ENCODE data around the gene ISM1. TPM values are rescaled to one million over a fixed set of nuclear protein-coding genes. Genes with fewer than 3 reads are reported as not detected.

ISM1 gene
- 1 to 10 TPM in 1 of 2 donors, under 1 TPM in 1; 0.45 to 2.2 TPM for total RNA-seq

- TF ChIP-seq POLR2A (IDR thresholded peaks at IDR 0.05) (no peak), POLR2AphosphoS5 (IDR thresholded peaks at IDR 0.05) (no peak), CTCF (IDR thresholded peaks at IDR 0.05) (no peak)
- 0% methylated on average over 26 of the region's 39 CpGs for WGBS
- intact Hi-C loops (cut with DNase I): no loop called here
- DNase-seq (ENCODE audit: low spot score): no peak
- Histone ChIP-seq H3K36me3 (no peaks in the 10 kb centered on the region), H3K27me3 (replicated peaks; ENCODE audit: insufficient read depth) (peaks cover 2% of the 10 kb centered on the region), H3K27ac (no peak within 1 kb of the TSS), H3K9me3 (no peaks in the 10 kb centered on the region), H3K4me1 (replicated peaks) (peaks cover 4% of the 10 kb centered on the region), H3K4me3 (peak within 1 kb of the TSS; percentile 38 to 40)
Measured at GRCh38 chr20:13220904-13221297, at the start of gene ISM1. Gene ISM1, plus strand, starts transcription at chr20:13221274. Its CDS starts 503 bp downstream, at chr20:13221777.

- no peaks in the 10 kb centered on the region for H3K9me3 ChIP-seq
- H3K4me3 ChIP-seq: no peak overlapping the region
- 94% methylated on average over 2 of the region's 2 CpGs for WGBS
- no peak overlapping the region for H3K27ac ChIP-seq
- H3K4me1 ChIP-seq (replicated peaks): no peaks in the 10 kb centered on the region
- H3K27me3 ChIP-seq (replicated peaks; ENCODE audit: insufficient read depth): no peaks in the 10 kb centered on the region
- TF ChIP-seq POLR2A (IDR thresholded peaks at IDR 0.05) (no peak), POLR2AphosphoS5 (IDR thresholded peaks at IDR 0.05) (no peak), CTCF (IDR thresholded peaks at IDR 0.05) (no peak)
- no peak for DNase-seq (ENCODE audit: low spot score)
- no peaks in the 10 kb centered on the region for H3K36me3 ChIP-seq
- intact Hi-C loops (cut with DNase I): no loop called here
Measured at GRCh38 chr20:13173201-13173600, 47.9 kb upstream of the ISM1 start.

GRCh38 chr20:13174402-13174801, 46.7 kb upstream of the ISM1 start:
- no peaks in the 10 kb centered on the region for H3K27me3 ChIP-seq (replicated peaks; ENCODE audit: insufficient read depth)
- no peak overlapping the region for H3K27ac ChIP-seq
- no peak for DNase-seq (ENCODE audit: low spot score)
- intact Hi-C loops (cut with DNase I): no loop called here
- TF ChIP-seq CTCF (IDR thresholded peaks at IDR 0.05) (no peak), POLR2A (IDR thresholded peaks at IDR 0.05) (no peak), POLR2AphosphoS5 (IDR thresholded peaks at IDR 0.05) (no peak)
- no peaks in the 10 kb centered on the region for H3K36me3 ChIP-seq
- H3K4me1 ChIP-seq (replicated peaks): no peaks in the 10 kb centered on the region
- no peak overlapping the region for H3K4me3 ChIP-seq
- 94% methylated on average over 9 of the region's 9 CpGs for WGBS
- no peaks in the 10 kb centered on the region for H3K9me3 ChIP-seq

- H3K27ac ChIP-seq: no peak overlapping the region
- H3K4me1 ChIP-seq (replicated peaks): no peaks in the 10 kb centered on the region
- no peak overlapping the region for H3K4me3 ChIP-seq
- no peak for TF ChIP-seq CTCF (IDR thresholded peaks at IDR 0.05)
- no peak for TF ChIP-seq POLR2AphosphoS5 (IDR thresholded peaks at IDR 0.05)
- no peak for TF ChIP-seq POLR2A (IDR thresholded peaks at IDR 0.05)
- H3K27me3 ChIP-seq (replicated peaks; ENCODE audit: insufficient read depth): no peaks in the 10 kb centered on the region
- H3K9me3 ChIP-seq: no peaks in the 10 kb centered on the region
- DNase-seq (ENCODE audit: low spot score): no peak
- intact Hi-C loops (cut with DNase I): no loop called here
- no peaks in the 10 kb centered on the region for H3K36me3 ChIP-seq
- WGBS: 64% methylated on average over 7 of the region's 7 CpGs
Measured at GRCh38 chr20:13180986-13181889, 39.8 kb upstream of the ISM1 start.

- TF ChIP-seq POLR2AphosphoS5 (IDR thresholded peaks at IDR 0.05) (no peak), POLR2A (IDR thresholded peaks at IDR 0.05) (no peak), CTCF (IDR thresholded peaks at IDR 0.05) (no peak)
- H3K9me3 ChIP-seq: no peaks in the 10 kb centered on the region
- intact Hi-C loops (cut with DNase I): no loop called here
- H3K4me1 ChIP-seq (replicated peaks): no peaks in the 10 kb centered on the region
- DNase-seq (ENCODE audit: low spot score): no peak
- 74% methylated on average over 1 of the region's 1 CpG for WGBS
- no peak overlapping the region for H3K4me3 ChIP-seq
- H3K36me3 ChIP-seq: no peaks in the 10 kb centered on the region
- H3K27ac ChIP-seq: no peak overlapping the region
- H3K27me3 ChIP-seq (replicated peaks; ENCODE audit: insufficient read depth): no peaks in the 10 kb centered on the region
Measured at GRCh38 chr20:13183005-13183404, 38.1 kb upstream of the ISM1 start.

Measured in prostate gland (tissue), 2 donors.